Kidney epithelial cell (primary cell): ENCODE results near the gene CD248. TPM values are rescaled to one million over a fixed set of nuclear protein-coding genes. Genes with fewer than 3 reads are reported as not detected.

Source experiments
- DNase-seq: peaks from one replicate; pipeline ENCODE4 v3.0.0-alpha.2; 2010; ENCODE audit warnings: low read depth
- H3K27me3 ChIP-seq: 2 replicates; pipeline ENCODE4 v1.6.0; 2011; ENCODE audit warnings: low read length; ENCODE audit not compliant: control insufficient read depth, insufficient read depth
- H3K36me3 ChIP-seq: 2 replicates; pipeline ENCODE4 v1.5.1; 2011; ENCODE audit warnings: low read length; ENCODE audit not compliant: control insufficient read depth, insufficient read depth
- H3K4me3 ChIP-seq: 2 replicates; pipeline ENCODE4 v1.5.1; 2011; ENCODE audit warnings: low read depth, mild to moderate bottlenecking, control low read depth, low read length
- CTCF ChIP-seq: IDR thresholded peaks from 2 replicates; pipeline ENCODE4 v1.5.1; 2011; ENCODE audit warnings: mild to moderate bottlenecking, moderate library complexity, low read length, control low read depth, inconsistent platforms; ENCODE audit not compliant: insufficient read depth, poor library complexity, severe bottlenecking
- total RNA-seq: library from RNA; depleted of rRNA; stranded (reverse); fragments of >200 nt; gene quantifications from 2 replicates; pipeline ENCODE4 v1.2.3, GENCODE V29; 2015

CD248 gene
- total RNA-seq, 1 donor from 2014 or later, result 0.17 TPM

GRCh38 chr11:66268244-66268951 lies 48.4 kb downstream of the CD248 start, which contains the start of gene RAB1B:
Gene RAB1B (plus strand): TSS chr11:66268639. CDS start chr11:66268680, 41 bp downstream.
- peaks cover 8% of the 10 kb centered on the region for H3K36me3 ChIP-seq
- TF ChIP-seq CTCF, result no peak
- H3K4me3 ChIP-seq, result peak within 1 kb of the TSS; percentile 63
- no peaks in the 10 kb centered on the region for H3K27me3 ChIP-seq
- DNase-seq, result peak; percentile 94

- TF ChIP-seq CTCF, result no peak
Observed at GRCh38 chr11:66267379-66268243, 49.2 kb downstream of the CD248 start.

GRCh38 chr11:66267039-66267378 lies 49.8 kb downstream of the CD248 start:
- no peaks in the 10 kb centered on the region for H3K27me3 ChIP-seq
- H3K36me3 ChIP-seq, result peaks cover 5% of the 10 kb centered on the region
- no peak for DNase-seq
- no peak for TF ChIP-seq CTCF
- H3K4me3 ChIP-seq, result peak overlapping the region; percentile 37

More at GRCh38 chr11:66267379-66268243, 49.2 kb downstream of the CD248 start:
- peak overlapping the region; percentile 37 for H3K4me3 ChIP-seq
- no peaks in the 10 kb centered on the region for H3K27me3 ChIP-seq
- DNase-seq, result no peak
- peaks cover 6% of the 10 kb centered on the region for H3K36me3 ChIP-seq

GRCh38 chr11:66266378-66267038 lies 50.3 kb downstream of the CD248 start:
- Histone ChIP-seq H3K27me3 (no peaks in the 10 kb centered on the region), H3K4me3 (no peak overlapping the region), H3K36me3 (peaks cover 1% of the 10 kb centered on the region)
- no peak for DNase-seq
- TF ChIP-seq CTCF, result no peak

GRCh38 chr11:66265531-66266377 lies 51.1 kb downstream of the CD248 start:
- no peak for TF ChIP-seq CTCF
- DNase-seq, result no peak
- Histone ChIP-seq H3K4me3 (no peak overlapping the region), H3K36me3 (peaks cover 1% of the 10 kb centered on the region), H3K27me3 (no peaks in the 10 kb centered on the region)
